ENCODE measurements around the gene USP7. TPM values are rescaled to one million over a fixed set of nuclear protein-coding genes. Genes with fewer than 3 reads are reported as not detected.

Gene USP7
- total RNA-seq, 2 donors from 2014 or later, result 42.2 to 57.4 TPM

DNA sequence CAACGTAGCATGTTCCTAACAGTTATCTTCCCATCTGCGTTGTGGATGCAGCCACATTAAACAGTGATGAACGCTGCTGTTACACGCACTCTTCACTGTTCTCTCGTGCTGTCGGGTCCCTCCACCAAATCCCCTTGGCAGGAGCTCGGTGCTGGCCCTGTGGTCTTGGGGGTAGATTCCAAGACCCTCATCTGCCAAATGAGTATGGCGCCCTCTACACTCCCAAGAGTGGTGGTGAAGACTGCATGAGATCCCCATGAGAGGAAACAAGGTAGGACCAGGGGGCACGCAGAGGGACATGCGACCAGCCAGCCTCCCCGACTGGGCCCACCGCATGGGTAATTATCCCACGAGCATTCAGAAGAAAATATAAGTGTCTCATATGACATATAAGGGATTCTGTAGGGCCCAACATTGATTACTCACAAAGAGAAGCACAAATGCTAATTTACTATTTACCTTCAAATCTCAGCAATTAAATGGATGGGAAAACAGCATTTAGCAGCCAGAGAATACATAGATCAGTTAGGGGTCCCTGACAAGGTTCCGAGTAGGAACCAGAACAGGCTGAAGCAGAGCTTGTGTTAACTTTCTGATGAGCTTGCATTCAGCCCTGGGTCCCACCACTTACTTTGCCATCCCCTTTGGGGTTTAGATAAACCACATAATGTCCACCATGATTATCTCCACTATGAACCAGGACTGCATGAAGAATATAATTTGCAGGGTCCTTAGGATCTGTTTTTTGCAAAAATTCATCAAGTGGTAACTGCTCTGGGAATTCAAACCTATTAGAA is 57.7 kb downstream of the USP7 start:
- peaks cover 93% of the 10 kb centered on the region for H3K36me3 ChIP-seq
- H3K9me3 ChIP-seq, result no peaks in the 10 kb centered on the region
- H3K27ac ChIP-seq, result no peak overlapping the region
- H3K4me3 ChIP-seq, result no peak overlapping the region
- no peaks in the 10 kb centered on the region for H3K27me3 ChIP-seq
- DNase-seq (ENCODE audit: low spot score), result no peak
- TF ChIP-seq, protein P1, sequence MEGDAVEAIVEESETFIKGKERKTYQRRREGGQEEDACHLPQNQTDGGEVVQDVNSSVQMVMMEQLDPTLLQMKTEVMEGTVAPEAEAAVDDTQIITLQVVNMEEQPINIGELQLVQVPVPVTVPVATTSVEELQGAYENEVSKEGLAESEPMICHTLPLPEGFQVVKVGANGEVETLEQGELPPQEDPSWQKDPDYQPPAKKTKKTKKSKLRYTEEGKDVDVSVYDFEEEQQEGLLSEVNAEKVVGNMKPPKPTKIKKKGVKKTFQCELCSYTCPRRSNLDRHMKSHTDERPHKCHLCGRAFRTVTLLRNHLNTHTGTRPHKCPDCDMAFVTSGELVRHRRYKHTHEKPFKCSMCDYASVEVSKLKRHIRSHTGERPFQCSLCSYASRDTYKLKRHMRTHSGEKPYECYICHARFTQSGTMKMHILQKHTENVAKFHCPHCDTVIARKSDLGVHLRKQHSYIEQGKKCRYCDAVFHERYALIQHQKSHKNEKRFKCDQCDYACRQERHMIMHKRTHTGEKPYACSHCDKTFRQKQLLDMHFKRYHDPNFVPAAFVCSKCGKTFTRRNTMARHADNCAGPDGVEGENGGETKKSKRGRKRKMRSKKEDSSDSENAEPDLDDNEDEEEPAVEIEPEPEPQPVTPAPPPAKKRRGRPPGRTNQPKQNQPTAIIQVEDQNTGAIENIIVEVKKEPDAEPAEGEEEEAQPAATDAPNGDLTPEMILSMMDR (IDR thresholded peaks at IDR 0.05), result no peak
- no peaks in the 10 kb centered on the region for H3K4me1 ChIP-seq

DNA sequence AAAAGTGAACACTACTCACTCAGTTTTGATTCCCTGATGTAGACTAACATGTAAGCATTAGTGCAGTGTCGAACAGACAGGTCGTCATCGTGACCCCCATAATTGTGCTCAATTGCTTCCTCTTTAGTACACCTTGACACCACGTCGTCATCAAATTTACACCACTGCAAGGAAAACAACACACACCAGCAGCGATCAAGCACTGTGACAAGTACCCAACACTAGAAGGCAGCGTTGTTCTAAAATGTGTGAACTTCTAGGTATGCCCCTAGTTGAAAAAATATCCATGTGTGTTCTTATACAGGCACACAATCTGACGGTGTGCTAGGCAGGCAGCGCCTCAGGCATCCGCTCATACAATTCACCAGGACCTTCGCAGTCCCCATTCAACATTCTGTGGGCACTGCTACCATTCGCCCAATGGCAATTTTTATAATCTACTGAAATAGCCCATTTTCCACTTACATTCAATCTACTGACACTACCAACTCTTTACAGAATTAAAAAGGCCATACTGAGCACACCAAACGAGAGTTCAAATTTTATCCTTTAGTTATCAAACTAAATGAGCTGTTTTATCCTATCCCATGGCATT is 58.4 kb downstream of the USP7 start:
- H3K27ac ChIP-seq, result no peak overlapping the region
- peaks cover 93% of the 10 kb centered on the region for H3K36me3 ChIP-seq
- H3K4me3 ChIP-seq, result no peak overlapping the region
- DNase-seq (ENCODE audit: low spot score), result no peak
- TF ChIP-seq, protein P1 (IDR thresholded peaks at IDR 0.05), result peak in 1 of 2 donors; percentile 30
- no peaks in the 10 kb centered on the region for H3K27me3 ChIP-seq
- H3K4me1 ChIP-seq, result no peaks in the 10 kb centered on the region
- no peaks in the 10 kb centered on the region for H3K9me3 ChIP-seq

DNA sequence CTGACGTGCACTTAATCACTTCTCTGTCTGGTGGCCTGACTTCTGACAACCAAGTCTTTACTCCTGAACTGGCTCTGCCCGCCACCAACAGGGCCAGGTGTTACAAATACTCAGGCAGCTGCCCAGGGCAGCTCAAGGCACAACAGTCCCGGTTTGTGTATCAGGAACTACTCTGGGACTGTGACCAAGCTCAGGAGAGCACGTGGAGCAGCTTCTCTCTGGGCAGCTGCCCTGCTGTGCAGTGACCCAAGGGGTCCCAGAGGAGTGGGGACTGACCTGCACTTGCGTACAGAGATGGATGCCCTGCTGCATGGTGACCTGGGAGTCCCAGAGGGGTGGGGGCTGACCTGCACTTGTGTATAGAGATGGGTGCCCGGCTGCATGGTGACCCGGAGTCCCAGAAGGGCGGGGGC is 59.7 kb downstream of the USP7 start:
- no peaks in the 10 kb centered on the region for H3K4me1 ChIP-seq
- TF ChIP-seq, protein P1 (IDR thresholded peaks at IDR 0.05), result no peak
- H3K27me3 ChIP-seq, result no peaks in the 10 kb centered on the region
- no peak for DNase-seq (ENCODE audit: low spot score)
- no peak overlapping the region for H3K27ac ChIP-seq
- no peak overlapping the region for H3K4me3 ChIP-seq
- peaks cover 94% of the 10 kb centered on the region for H3K36me3 ChIP-seq
- H3K9me3 ChIP-seq, result no peaks in the 10 kb centered on the region

DNA sequence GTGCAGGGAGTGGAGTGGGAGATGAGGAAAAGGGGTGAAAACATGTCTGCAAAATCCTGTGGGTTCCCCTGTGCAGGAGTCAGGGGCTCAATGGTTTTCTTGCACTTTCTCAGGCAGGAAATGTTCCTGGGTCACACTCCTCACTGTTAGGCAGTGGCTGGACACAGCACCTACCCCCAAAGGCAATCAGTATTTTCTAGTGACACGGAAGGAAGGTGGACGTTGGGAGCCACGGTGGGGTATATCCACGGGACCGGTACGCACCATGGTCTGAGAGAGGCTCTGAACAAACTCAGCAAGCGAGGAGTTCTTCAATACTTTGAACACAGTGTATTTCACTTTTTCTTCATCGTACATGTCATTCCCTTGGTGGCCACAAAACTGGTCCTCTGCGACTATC is 60.7 kb downstream of the USP7 start:
- H3K4me3 ChIP-seq, result no peak overlapping the region
- H3K27me3 ChIP-seq, result no peaks in the 10 kb centered on the region
- no peaks in the 10 kb centered on the region for H3K4me1 ChIP-seq
- H3K9me3 ChIP-seq, result no peaks in the 10 kb centered on the region
- peaks cover 94% of the 10 kb centered on the region for H3K36me3 ChIP-seq
- DNase-seq (ENCODE audit: low spot score), result no peak
- TF ChIP-seq, protein P1 (IDR thresholded peaks at IDR 0.05), result no peak
- H3K27ac ChIP-seq, result no peak overlapping the region

DNA sequence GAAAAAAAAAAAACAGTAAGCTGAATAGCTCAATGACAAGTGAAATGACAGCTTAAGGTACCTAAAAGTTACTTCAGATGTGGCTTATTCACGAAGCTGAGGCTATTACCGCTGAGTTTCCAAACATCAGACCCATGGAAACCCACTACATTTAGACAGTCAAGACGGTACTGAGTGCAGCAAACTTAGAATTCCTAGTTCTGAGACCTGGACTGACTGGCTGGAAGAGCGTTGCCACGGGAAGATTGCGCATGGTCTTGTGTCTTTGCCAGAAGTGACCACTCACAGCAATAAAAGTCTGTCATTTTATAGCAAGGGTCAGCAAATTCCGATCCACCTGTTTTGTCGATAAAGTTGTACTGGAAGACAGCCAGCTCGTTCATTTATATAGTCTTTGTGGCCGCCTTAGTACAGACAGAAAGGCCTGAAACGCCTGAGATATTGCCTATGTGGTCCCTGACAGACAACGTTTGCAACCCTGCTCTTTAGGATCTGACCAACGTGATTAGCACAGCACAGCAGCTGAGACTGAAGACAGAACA is 62.3 kb downstream of the USP7 start:
- Histone ChIP-seq H3K27me3 (no peaks in the 10 kb centered on the region), H3K9me3 (no peaks in the 10 kb centered on the region), H3K4me1 (no peaks in the 10 kb centered on the region), H3K27ac (no peak overlapping the region), H3K36me3 (peaks cover 99% of the 10 kb centered on the region), H3K4me3 (no peak overlapping the region)
- no peak for DNase-seq (ENCODE audit: low spot score)
- TF ChIP-seq, protein P1 (IDR thresholded peaks at IDR 0.05), result no peak
